Panc1 (cell line): ENCODE measurements around the gene JMY. TPM values are rescaled to one million over a fixed set of nuclear protein-coding genes. Genes with fewer than 3 reads are reported as not detected.

Experiments used
- ATAC-seq: fragments of 200-7000 bp; cut with Tn5 transposase; 2 replicates; pipeline ENCODE4 v1.9.1; 2020; ENCODE audit warnings: mild to moderate bottlenecking, moderate library complexity
- BruUV-seq: library from RNA; stranded (reverse); fragments of 400-500 nt; replicated peaks from 2 replicates; lab custom pipeline; 2021; lab: Mats Ljungman, UMichigan
- CTCF ChIA-PET: fragments of 300-600 bp; sonication (Branson Sonifier 250); formaldehyde crosslinking; loops from one replicate; lab custom pipeline; 2022; ENCODE audit warnings: antibody characterized with exemption; lab: Charles Lee
- POLR2A ChIA-PET: fragments of 300-600 bp; sonication (Branson Sonifier 250); formaldehyde crosslinking; loops from one replicate; lab custom pipeline; 2022; ENCODE audit warnings: antibody characterized with exemption; lab: Charles Lee
- DNase-seq: peaks from one replicate; pipeline ENCODE4 v3.0.0-alpha.2; 2010; ENCODE audit warnings: low read depth, low spot score
- H3K27ac ChIP-seq: 2 replicates; pipeline ENCODE4 v1.5.1; 2011; ENCODE audit warnings: mild to moderate bottlenecking, low read length, inconsistent platforms
- H3K27me3 ChIP-seq: fragments of 200-500 bp; sonication (Bioruptor generic); 2 replicates; pipeline ENCODE4 v1.6.0; 2014; ENCODE audit warnings: low read length, inconsistent platforms; ENCODE audit not compliant: control insufficient read depth, insufficient read depth
- H3K36me3 ChIP-seq: fragments of 200-500 bp; sonication (Bioruptor generic); 2 replicates; pipeline ENCODE4 v1.5.1; 2014; ENCODE audit warnings: inconsistent platforms, mild to moderate bottlenecking, low read length, moderate library complexity; ENCODE audit not compliant: control insufficient read depth, insufficient read depth
- H3K4me1 ChIP-seq: 2 replicates; pipeline ENCODE4 v1.5.1; 2011; ENCODE audit warnings: inconsistent platforms, mild to moderate bottlenecking, low read length, moderate library complexity; ENCODE audit not compliant: control insufficient read depth, insufficient read depth
- H3K4me3 ChIP-seq, 2 experiments: 2 replicates each; pipeline ENCODE4 v1.5.1; 2011 to 2012; ENCODE audit warnings: low read depth in 2 of 2, low read length in 2 of 2, mild to moderate bottlenecking in 2 of 2, inconsistent platforms in 1 of 2, moderate library complexity in 1 of 2
- H3K9me3 ChIP-seq: fragments of 200-500 bp; sonication (Bioruptor generic); 2 replicates; pipeline ENCODE4 v1.5.1; 2014; ENCODE audit warnings: low read depth, mild to moderate bottlenecking, inconsistent platforms, low read length, moderate library complexity; ENCODE audit not compliant: control insufficient read depth, insufficient read depth
- CTCF ChIP-seq: fragments of 450-650 bp; IDR thresholded peaks from 2 replicates; pipeline ENCODE4 v1.5.1; 2017; ENCODE audit warnings: mild to moderate bottlenecking
- POLR2AphosphoS5 ChIP-seq: IDR thresholded peaks from 2 replicates; pipeline ENCODE4 v1.6.1; 2012; ENCODE audit warnings: mild to moderate bottlenecking, low read depth, low read length, moderate library complexity
- REST ChIP-seq, 2 experiments: IDR thresholded peaks; 2 replicates each; pipeline ENCODE4 v1.6.1; 2011 to 2012; ENCODE audit warnings: low read depth in 2 of 2, control low read depth in 1 of 2, low read length in 1 of 2, mild to moderate bottlenecking in 1 of 2, moderate library complexity in 1 of 2; ENCODE audit not compliant: insufficient read depth in 1 of 2
- SIN3A ChIP-seq: IDR thresholded peaks from 2 replicates; pipeline ENCODE4 v1.6.1; 2012; ENCODE audit warnings: low read depth, mild to moderate bottlenecking, low read length, moderate library complexity, borderline replicate concordance; ENCODE audit not compliant: insufficient read depth
- TCF7L2 ChIP-seq: IDR thresholded peaks from 2 replicates; pipeline ENCODE4 v1.6.1; 2011; ENCODE audit warnings: mild to moderate bottlenecking, low read depth, low read length, inconsistent platforms
- in situ Hi-C: cut with HindIII; loops from 2 replicates; pipeline ENCODE4 v1.10.0; 2016; ENCODE audit warnings: low sequenced_read_pairs, low pct_unique_long_range_greater_than_20kb
- intact Hi-C: fragments of 100-400 bp; cut with micrococcal nuclease; formaldehyde crosslinking; loops from one replicate; pipeline ENCODE4 v1.10.0; 2022; ENCODE audit not compliant: unreplicated experiment
- total RNA-seq: library from RNA; stranded (reverse); gene quantifications from one replicate; pipeline ENCODE4 v1.2.1, GENCODE V29; 2021; ENCODE audit not compliant: unreplicated experiment

The JMY gene
- total RNA-seq, 1 experiment from 2014 or later = 6.1 TPM

- ChIA-PET CTCF (no interaction called here), POLR2A (no interaction called here)
- no TSS peak for BruUV-seq
- H3K9me3 ChIP-seq = no peaks in the 10 kb centered on the region
- DNase-seq (no peak), ATAC-seq (no peak)
- no peak for TF ChIP-seq REST (IDR thresholded peaks at IDR 0.05; ENCODE audit: insufficient read depth in 1 of 2, low read depth in 2 of 2, low read length in 1 of 2)
- H3K27ac ChIP-seq = no peak overlapping the region
- no peaks in the 10 kb centered on the region for H3K4me1 ChIP-seq
- intact Hi-C loops (no loop called here), in situ Hi-C loops (no loop called here)
- no peak overlapping the region for H3K4me3 ChIP-seq
- H3K27me3 ChIP-seq = no peaks in the 10 kb centered on the region
- H3K36me3 ChIP-seq = no peaks in the 10 kb centered on the region
Measured at GRCh38 chr5:79227484-79228025, 8.4 kb upstream of the JMY start.

GRCh38 chr5:79229357-79230174, 6.4 kb upstream of the JMY start:
- Histone ChIP-seq H3K27ac (no peak overlapping the region), H3K27me3 (no peaks in the 10 kb centered on the region), H3K4me3 (no peak overlapping the region), H3K36me3 (no peaks in the 10 kb centered on the region), H3K9me3 (no peaks in the 10 kb centered on the region), H3K4me1 (no peaks in the 10 kb centered on the region)
- intact Hi-C loops (no loop called here), in situ Hi-C loops (no loop called here)
- BruUV-seq = no TSS peak
- POLR2A ChIA-PET = no interaction called here
- DNase-seq (no peak), ATAC-seq (no peak; the same call in 1 of the 2 replicates)
- CTCF ChIA-PET = no interaction called here
- TF ChIP-seq TCF7L2 = no peak

- Histone ChIP-seq H3K4me1 (peaks cover 4% of the 10 kb centered on the region), H3K9me3 (no peaks in the 10 kb centered on the region), H3K27ac (peak overlapping the region; percentile 90), H3K27me3 (no peaks in the 10 kb centered on the region), H3K4me3 (peak overlapping the region; percentile 76 to 84), H3K36me3 (peaks cover 5% of the 10 kb centered on the region)
- ATAC-seq (no peak), DNase-seq (no peak)
- no TSS peak for BruUV-seq
- ChIA-PET POLR2A (no interaction called here), CTCF (no interaction called here)
- TF ChIP-seq POLR2AphosphoS5 (no peak), REST (IDR thresholded peaks at IDR 0.05; ENCODE audit: insufficient read depth in 1 of 2, low read depth in 2 of 2, low read length in 1 of 2) (no peak), TCF7L2 (no peak), CTCF (no peak), SIN3A (no peak)
- intact Hi-C loops = no loop called here
- in situ Hi-C loops = no loop called here
Measured at GRCh38 chr5:79235261-79235633, 684 bp upstream of the JMY start.
